ENCODE measurements around the gene KRT77.

- no peak for TF ChIP-seq CTCF (IDR thresholded peaks at IDR 0.05)
- TF ChIP-seq EP300 (IDR thresholded peaks at IDR 0.05): no peak
- TF ChIP-seq POLR2A (IDR thresholded peaks at IDR 0.05): no peak
These were observed 36.9 kb downstream of the KRT77 start for GRCh38 chr12:52666471-52666870.

Measured in stomach (tissue), 4 donors.